A673 (cell line): ENCODE measurements around the gene FCN1. TPM values are rescaled to one million over a fixed set of nuclear protein-coding genes. Genes with fewer than 3 reads are reported as not detected.

Experiments
- BruUV-seq: library from RNA; stranded (reverse); fragments of 400-500 nt; replicated peaks from 2 replicates; lab custom pipeline; 2021; lab: Mats Ljungman, UMichigan
- CTCF ChIA-PET: fragments of 300-600 bp; sonication (Branson Sonifier 250); formaldehyde crosslinking; loops from one replicate; lab custom pipeline; 2022; ENCODE audit warnings: antibody characterized with exemption; lab: Charles Lee
- POLR2A ChIA-PET: fragments of 300-600 bp; sonication (Branson Sonifier 250); formaldehyde crosslinking; loops from one replicate; lab custom pipeline; 2022; ENCODE audit warnings: antibody characterized with exemption; ENCODE audit not compliant: low non-redundant PET; lab: Charles Lee
- DNase-seq: peaks from one replicate; pipeline ENCODE4 v3.0.0-alpha.2; 2015; ENCODE audit warnings: low spot score
- H3K27ac ChIP-seq: fragments of 200-600 bp; sonication (generic); 2 replicates; pipeline ENCODE4 v1.5.1; 2016; ENCODE audit warnings: mixed run types, low read depth, mild to moderate bottlenecking, mixed read lengths, antibody characterized with exemption, low read length; ENCODE audit not compliant: poor library complexity, severe bottlenecking
- H3K27me3 ChIP-seq: fragments of 200-600 bp; sonication (generic); replicated peaks from 2 replicates; pipeline ENCODE4 v1.6.1; 2017; ENCODE audit warnings: mixed run types, low read depth, mild to moderate bottlenecking, mixed read lengths, antibody characterized with exemption, low read length; ENCODE audit not compliant: insufficient read depth, poor library complexity
- H3K36me3 ChIP-seq: fragments of 200-600 bp; sonication (generic); 2 replicates; pipeline ENCODE4 v1.6.1; 2016; ENCODE audit warnings: mixed run types, mild to moderate bottlenecking, mixed read lengths, antibody characterized with exemption, low read length; ENCODE audit not compliant: insufficient read depth, poor library complexity, severe bottlenecking
- H3K4me1 ChIP-seq: fragments of 200-600 bp; sonication (generic); 2 replicates; pipeline ENCODE4 v1.6.1; 2017; ENCODE audit warnings: mixed run types, mild to moderate bottlenecking, mixed read lengths, antibody characterized with exemption, low read length; ENCODE audit not compliant: insufficient read depth, poor library complexity, severe bottlenecking
- H3K4me3 ChIP-seq: fragments of 200-600 bp; sonication (generic); 2 replicates; pipeline ENCODE4 v1.5.1; 2016; ENCODE audit warnings: low read depth, mixed run types, mild to moderate bottlenecking, mixed read lengths, low read length; ENCODE audit not compliant: poor library complexity, severe bottlenecking
- H3K9me3 ChIP-seq: fragments of 200-600 bp; sonication (generic); 2 replicates; pipeline ENCODE4 v1.6.1; 2016; ENCODE audit warnings: mixed run types, low read depth, mild to moderate bottlenecking, mixed read lengths, antibody characterized with exemption, low read length; ENCODE audit not compliant: poor library complexity, severe bottlenecking
- EZH2 ChIP-seq: fragments of 200-600 bp; sonication (generic); IDR thresholded peaks from 2 replicates; pipeline ENCODE4 v1.6.1; 2017; ENCODE audit warnings: borderline replicate concordance, low read depth, mild to moderate bottlenecking, mixed read lengths, antibody characterized with exemption, low read length; ENCODE audit not compliant: poor library complexity, severe bottlenecking
- intact Hi-C: fragments of 100-400 bp; cut with micrococcal nuclease; formaldehyde crosslinking; loops from one replicate; pipeline ENCODE4 v1.10.0; 2022; ENCODE audit not compliant: unreplicated experiment
- total RNA-seq: library from RNA; stranded (reverse); gene quantifications from 2 replicates; pipeline ENCODE4 v1.2.3, GENCODE V29; 2021
- TF ChIP-seq, protein P1 (sequence below): fragments of 300-800, 200-600 bp; sonication (generic); conservative IDR thresholded peaks from 2 replicates; pipeline ENCODE4 v1.5.1; 2017; ENCODE audit warnings: low read depth, mild to moderate bottlenecking, antibody characterized with exemption, low read length, moderate library complexity, mixed read lengths

The FCN1 gene
- total RNA-seq, 1 experiment from 2014 or later: not detected

DNA sequence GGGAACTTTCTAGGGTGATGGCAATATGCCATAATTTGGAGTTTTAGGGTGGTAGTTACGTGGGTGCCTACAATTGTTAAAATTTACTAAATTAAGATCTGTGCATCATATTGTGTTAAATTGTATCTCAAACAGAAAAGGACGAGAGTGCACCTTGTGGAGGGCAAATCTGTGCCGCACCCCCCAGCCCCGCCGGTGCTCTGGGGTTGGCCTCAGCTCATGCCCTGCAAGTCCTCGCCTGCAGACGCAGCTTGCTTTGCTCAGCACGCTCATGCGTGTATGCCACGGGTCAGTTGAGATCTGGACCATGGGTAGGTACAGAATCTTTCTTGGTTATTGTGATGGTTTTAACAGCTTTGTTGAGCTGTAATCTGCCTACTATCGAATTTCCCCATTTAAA is 33.7 kb upstream of the FCN1 start:
- POLR2A ChIA-PET: no interaction called here
- Histone ChIP-seq H3K4me3 (no peak overlapping the region), H3K27ac (no peak overlapping the region), H3K9me3 (no peaks in the 10 kb centered on the region), H3K27me3 (no peaks in the 10 kb centered on the region), H3K4me1 (no peaks in the 10 kb centered on the region), H3K36me3 (no peaks in the 10 kb centered on the region)
- intact Hi-C loops: no loop called here
- no peak for DNase-seq
- CTCF ChIA-PET: no interaction called here
- TF ChIP-seq EZH2: no peak
- TF ChIP-seq, protein P1, sequence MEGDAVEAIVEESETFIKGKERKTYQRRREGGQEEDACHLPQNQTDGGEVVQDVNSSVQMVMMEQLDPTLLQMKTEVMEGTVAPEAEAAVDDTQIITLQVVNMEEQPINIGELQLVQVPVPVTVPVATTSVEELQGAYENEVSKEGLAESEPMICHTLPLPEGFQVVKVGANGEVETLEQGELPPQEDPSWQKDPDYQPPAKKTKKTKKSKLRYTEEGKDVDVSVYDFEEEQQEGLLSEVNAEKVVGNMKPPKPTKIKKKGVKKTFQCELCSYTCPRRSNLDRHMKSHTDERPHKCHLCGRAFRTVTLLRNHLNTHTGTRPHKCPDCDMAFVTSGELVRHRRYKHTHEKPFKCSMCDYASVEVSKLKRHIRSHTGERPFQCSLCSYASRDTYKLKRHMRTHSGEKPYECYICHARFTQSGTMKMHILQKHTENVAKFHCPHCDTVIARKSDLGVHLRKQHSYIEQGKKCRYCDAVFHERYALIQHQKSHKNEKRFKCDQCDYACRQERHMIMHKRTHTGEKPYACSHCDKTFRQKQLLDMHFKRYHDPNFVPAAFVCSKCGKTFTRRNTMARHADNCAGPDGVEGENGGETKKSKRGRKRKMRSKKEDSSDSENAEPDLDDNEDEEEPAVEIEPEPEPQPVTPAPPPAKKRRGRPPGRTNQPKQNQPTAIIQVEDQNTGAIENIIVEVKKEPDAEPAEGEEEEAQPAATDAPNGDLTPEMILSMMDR: no peak
- BruUV-seq: no TSS peak

DNA sequence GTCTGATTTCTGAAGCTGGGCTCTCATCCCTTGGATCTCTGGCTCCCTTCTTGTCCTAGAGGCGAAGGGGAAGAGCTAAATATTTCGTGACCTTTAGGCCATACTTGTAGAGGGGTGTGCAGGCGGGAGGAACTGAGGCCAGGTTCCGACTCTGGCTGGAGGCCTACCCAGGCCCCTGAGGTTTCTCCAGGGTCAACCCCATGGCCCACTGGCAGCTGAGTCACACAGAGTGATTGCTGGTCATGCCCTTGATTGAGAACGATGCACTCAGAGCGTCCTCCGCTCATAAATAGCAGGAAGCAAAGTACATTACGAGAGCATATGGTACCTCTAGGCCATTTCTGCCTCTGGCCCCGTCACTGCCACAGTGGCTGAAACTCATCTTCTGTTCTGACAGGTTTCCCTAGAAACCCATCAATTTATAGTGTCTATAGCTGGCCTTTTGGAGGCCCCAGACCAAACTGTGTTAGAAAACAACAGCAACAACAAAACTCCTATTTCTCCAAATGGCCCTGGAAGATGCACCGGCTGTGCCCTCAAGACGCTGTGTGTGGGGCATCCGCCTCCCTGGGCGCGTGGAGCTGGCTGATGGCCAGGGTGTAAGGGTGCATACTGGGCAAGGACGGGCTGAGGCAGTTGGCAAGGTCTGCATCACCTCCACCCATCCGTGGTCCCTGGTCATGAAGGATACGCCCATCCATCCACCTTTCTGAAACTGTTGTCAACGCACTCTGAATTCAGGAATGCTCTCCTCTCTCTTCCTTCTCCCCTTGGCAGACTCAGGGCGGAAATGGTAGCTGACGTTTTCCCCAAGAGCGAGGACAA is 32.9 kb upstream of the FCN1 start:
- no peak overlapping the region for H3K4me3 ChIP-seq
- H3K27me3 ChIP-seq: no peaks in the 10 kb centered on the region
- ChIA-PET POLR2A (no interaction called here), CTCF (no interaction called here)
- no peaks in the 10 kb centered on the region for H3K36me3 ChIP-seq
- no peak overlapping the region for H3K27ac ChIP-seq
- TF ChIP-seq EZH2: no peak
- TF ChIP-seq, protein P1: no peak
- no peaks in the 10 kb centered on the region for H3K4me1 ChIP-seq
- intact Hi-C loops: no loop called here
- DNase-seq: no peak
- no TSS peak for BruUV-seq
- H3K9me3 ChIP-seq: no peaks in the 10 kb centered on the region

DNA sequence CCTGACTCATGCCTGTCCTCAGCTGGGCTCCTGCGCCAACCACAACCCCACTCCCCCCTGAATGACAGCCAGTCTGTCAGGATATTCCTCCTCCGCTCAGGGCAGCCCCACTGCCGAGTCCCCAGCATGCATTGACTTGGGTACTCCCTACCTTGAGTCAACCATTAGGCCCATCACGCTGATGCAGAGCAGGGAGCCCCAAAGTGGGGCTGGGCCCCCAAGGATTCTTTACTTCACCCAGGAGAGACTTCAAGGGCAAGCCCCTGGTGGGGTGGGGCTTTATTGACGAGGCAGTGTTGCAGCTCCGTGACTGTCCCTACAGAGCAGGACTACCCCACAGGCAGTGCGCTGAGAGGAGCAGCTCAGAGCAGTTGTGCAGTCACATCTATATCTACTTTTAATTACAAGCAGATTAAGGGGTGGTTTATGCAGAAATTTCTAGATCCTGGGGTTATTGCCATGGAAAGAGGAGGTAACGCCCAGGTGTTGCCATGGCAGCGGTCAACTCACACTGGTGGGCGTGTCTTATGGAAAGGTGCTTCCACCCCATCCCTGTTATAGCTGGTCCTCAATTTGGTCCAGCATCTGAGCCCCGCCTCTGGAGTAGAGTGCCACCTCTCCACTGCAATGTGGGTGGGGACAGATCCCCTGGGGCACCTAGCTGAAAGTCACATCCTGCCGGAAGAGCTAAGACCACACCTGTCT is 32.1 kb upstream of the FCN1 start:
- Histone ChIP-seq H3K9me3 (no peaks in the 10 kb centered on the region), H3K27me3 (no peaks in the 10 kb centered on the region), H3K27ac (no peak overlapping the region), H3K4me3 (no peak overlapping the region), H3K4me1 (no peaks in the 10 kb centered on the region), H3K36me3 (no peaks in the 10 kb centered on the region)
- ChIA-PET CTCF (no interaction called here), POLR2A (no interaction called here)
- no peak for TF ChIP-seq EZH2
- TF ChIP-seq, protein P1: no peak
- BruUV-seq: no TSS peak
- DNase-seq: no peak
- intact Hi-C loops: no loop called here
